GM12878 (cell line): ENCODE data around the gene REL. TPM values are rescaled to one million over a fixed set of nuclear protein-coding genes. Genes with fewer than 3 reads are reported as not detected.

Source experiments
- ATAC-seq: fragments of 200-7000 bp; cut with Tn5 transposase; 3 replicates; pipeline ENCODE4 v1.9.1; 2020; ENCODE audit warnings: mild to moderate bottlenecking, moderate library complexity
- BruUV-seq: library from RNA; stranded (reverse); fragments of 400-500 nt; replicated peaks from 2 replicates; lab custom pipeline; 2021; lab: Mats Ljungman, UMichigan
- CTCF ChIA-PET: fragments of 300-600 bp; sonication (Branson Sonifier 250); formaldehyde crosslinking; extraction: SDS; loops from one replicate; lab custom pipeline; 2021; ENCODE audit warnings: inconsistent platforms; lab: Yijun Ruan, JAX
- POLR2A ChIA-PET: fragments of 350-600 bp; formaldehyde crosslinking; extraction: SDS; loops from one replicate; lab custom pipeline; 2021; ENCODE audit warnings: inconsistent platforms; lab: Charles Lee
- RAD21 ChIA-PET: fragments of 300-600 bp; sonication (Branson Sonifier 250); formaldehyde crosslinking; loops from one replicate; lab custom pipeline; 2023; ENCODE audit warnings: antibody characterized with exemption; ENCODE audit not compliant: unreplicated experiment; lab: Charles Lee
- SMC1A ChIA-PET: fragments of 300-600 bp; sonication (Branson Sonifier 250); formaldehyde crosslinking; loops from one replicate; lab custom pipeline; 2023; ENCODE audit not compliant: unreplicated experiment, uncharacterized antibody; lab: Charles Lee
- DNase-seq: peaks from one replicate; pipeline ENCODE4 v3.0.0-alpha.2; 2011; ENCODE audit warnings: low read depth, low spot score
- FAIRE-seq: peaks from 3 replicates; lab custom pipeline; 2011; peaks lifted over from hg19 to GRCh38; lab: Jason Lieb, UNC
- H2AFZ ChIP-seq: 2 replicates; pipeline ENCODE4 v1.6.0; 2011; ENCODE audit warnings: low read depth, low read length, control low read depth; ENCODE audit not compliant: control insufficient read depth
- H3K27ac ChIP-seq: 2 replicates; pipeline ENCODE4 v1.5.1; 2011; ENCODE audit warnings: control low read depth; ENCODE audit not compliant: control insufficient read depth, insufficient read depth
- H3K27me3 ChIP-seq, 2 experiments: replicated peaks in 1 of 2; 2 replicates each; pipeline versions ENCODE4 v1.6.0 to v1.6.1; 2011; ENCODE audit warnings: low read length in 1 of 2; ENCODE audit not compliant: control insufficient read depth in 2 of 2, insufficient read depth in 2 of 2
- H3K36me3 ChIP-seq, 2 experiments: 2 replicates each; pipeline ENCODE4 v1.5.1; 2011; ENCODE audit warnings: low read length in 1 of 2; ENCODE audit not compliant: control insufficient read depth in 2 of 2, insufficient read depth in 2 of 2
- H3K4me1 ChIP-seq: 2 replicates; pipeline ENCODE4 v1.6.1; 2011; ENCODE audit warnings: mild to moderate bottlenecking, low read length, moderate library complexity, mixed read lengths; ENCODE audit not compliant: control insufficient read depth, insufficient read depth
- H3K4me2 ChIP-seq: 2 replicates; pipeline ENCODE4 v1.6.0; 2011; ENCODE audit warnings: control low read depth; ENCODE audit not compliant: control insufficient read depth, insufficient read depth
- H3K4me3 ChIP-seq: fragments of 200-600 bp; sonication (generic); 2 replicates; pipeline ENCODE4 v1.5.1; 2016
- H3K79me2 ChIP-seq: 2 replicates; pipeline ENCODE4 v1.6.0; 2011; ENCODE audit warnings: low read length; ENCODE audit not compliant: control insufficient read depth, insufficient read depth
- H3K9ac ChIP-seq: 2 replicates; pipeline ENCODE4 v1.8.0; 2011; ENCODE audit warnings: low read length, control low read depth, mixed read lengths; ENCODE audit not compliant: control insufficient read depth, insufficient read depth
- H3K9me3 ChIP-seq: replicated peaks from 3 replicates; pipeline ENCODE4 v1.5.1; 2011; ENCODE audit warnings: mild to moderate bottlenecking, low read length; ENCODE audit not compliant: control insufficient read depth, insufficient read depth
- H4K20me1 ChIP-seq: 2 replicates; pipeline ENCODE4 v1.6.0; 2011; ENCODE audit not compliant: control insufficient read depth, insufficient read depth
- ESRRA ChIP-seq: IDR thresholded peaks from 2 replicates; pipeline ENCODE4 v1.6.1; 2012; ENCODE audit warnings: mild to moderate bottlenecking, low read length, improper control_type of control experiment
- IKZF2 ChIP-seq, 2 experiments: fragments of 450-650 bp; IDR thresholded peaks; 2 replicates each; pipeline ENCODE4 v1.6.1; 2017; ENCODE audit warnings: mild to moderate bottlenecking in 2 of 2, moderate library complexity in 2 of 2
- NFXL1 ChIP-seq: fragments of 450-650 bp; IDR thresholded peaks from 2 replicates; pipeline ENCODE4 v1.6.1; 2017; ENCODE audit warnings: antibody characterized with exemption, mild to moderate bottlenecking, borderline replicate concordance
- RELA ChIP-seq: fragments of 450-650 bp; IDR thresholded peaks from 2 replicates; pipeline ENCODE4 v1.8.0; 2014; ENCODE audit warnings: borderline replicate concordance; ENCODE audit not compliant: partially characterized antibody
- TAF1 ChIP-seq: IDR thresholded peaks from 2 replicates; pipeline ENCODE4 v1.6.1; 2011; ENCODE audit warnings: mild to moderate bottlenecking, low read depth, low read length, borderline replicate concordance
- ZBED1 ChIP-seq: IDR thresholded peaks from 2 replicates; pipeline ENCODE4 v1.6.1; 2016; ENCODE audit warnings: borderline replicate concordance
- ZNF24 ChIP-seq: fragments of 450-650 bp; IDR thresholded peaks from 2 replicates; pipeline ENCODE4 v1.6.1; 2017; ENCODE audit warnings: antibody characterized with exemption, mild to moderate bottlenecking
- WGBS: methylation state at CpG from one replicate; pipeline ENCODE4 v1.1.6; 2016; ENCODE audit warnings: low lambda C conversion rate; ENCODE audit not compliant: insufficient replicate concordance, insufficient coverage; ENCODE audit errors: missing lambda C conversion rate; 5-methylcytosine and 5-hydroxymethylcytosine counted together
- in situ Hi-C: fragments of 300-500 bp; cut with MboI; formaldehyde crosslinking; loops from 9 replicates; pipeline ENCODE4 v1.14.3; 2018; ENCODE audit warnings: mixed read lengths
- intact Hi-C: fragments of 100-400 bp; cut with micrococcal nuclease; formaldehyde crosslinking; loops from one replicate; pipeline ENCODE4 v1.14.2; 2022; ENCODE audit not compliant: unreplicated experiment
- polyA plus RNA-seq, 11 experiments: library from polyadenylated mRNA; depleted of rRNA in 4 of 11; unstranded in 6 of 11; stranded (reverse) in 5 of 11; fragments of >200 nt; fragmentation: Nextera tagmentation in 4 of 11; fragmentation: Illumina TruSeq in 1 of 11; extraction: Ambion mirVana in 4 of 11; extraction: Trizol in 1 of 11; gene quantifications; 1 replicate in 1 of 11; 2 replicates in 10 of 11; pipeline versions ENCODE4 v1.2.1 to v1.2.3, GENCODE V29; 2011 to 2016; ENCODE audit warnings: inconsistent platforms in 2 of 11, missing spikeins in 2 of 11, low read depth in 1 of 11
- total RNA-seq, 4 experiments: library from RNA; depleted of rRNA in 3 of 4; stranded (reverse); fragments of >200 nt in 3 of 4; fragmentation: Illumina TruSeq in 1 of 4; extraction: Trizol in 1 of 4; gene quantifications; 2 replicates each; pipeline versions ENCODE4 v1.2.1 to v1.2.3, GENCODE V29; 2013 to 2021

REL gene
- total and polyA plus RNA-seq, 10 of the 15 experiments (the other 5 are each of a cell fraction or from before 2014, with no cell fraction given) = 6.3 to 52.4 (median 26.6) TPM

GRCh38 chr2:60961457-60961856 is 80.1 kb downstream of the REL start:
- no peak overlapping the region for H3K4me3 ChIP-seq
- CTCF ChIA-PET = interaction anchor here (1.0 kb wide), 1 partner anchor 37 kb away, joined by 3 read pairs; no protein-coding TSS in a partner anchor
- H3K4me2 ChIP-seq = no peak overlapping the region
- no peak overlapping the region for H2AFZ ChIP-seq
- intact Hi-C loops (no loop called here), in situ Hi-C loops (no loop called here)
- WGBS = 98% methylated on average over 4 of the region's 4 CpGs
- peaks cover 13% of the 10 kb centered on the region for H3K4me1 ChIP-seq
- H3K27me3 ChIP-seq = no peaks in the 10 kb centered on the region
- H3K79me2 ChIP-seq = no peaks in the 10 kb centered on the region
- ATAC-seq (no peak), DNase-seq (no peak), FAIRE-seq (no peak)
- POLR2A ChIA-PET = no interaction called here
- no TSS peak for BruUV-seq
- H4K20me1 ChIP-seq = no peaks in the 10 kb centered on the region
- RAD21 ChIA-PET = no interaction called here
- peaks cover 0 to 11% of the 10 kb centered on the region in 2 experiments; a peak in 2 of 4 replicates for H3K36me3 ChIP-seq
- H3K9ac ChIP-seq = no peak overlapping the region
- no peak for TF ChIP-seq TAF1
- TF ChIP-seq ESRRA = no peak
- TF ChIP-seq IKZF2 (IDR thresholded peaks at IDR 0.05) = no peak
- no peaks in the 10 kb centered on the region; the same call in 2 of the 3 replicates for H3K9me3 ChIP-seq
- SMC1A ChIA-PET = interaction anchor here (1.5 kb wide), 1 partner anchor 36 kb away, joined by 3 read pairs; no protein-coding TSS in a partner anchor
- no peak overlapping the region for H3K27ac ChIP-seq

GRCh38 chr2:60962528-60962927 is 81.2 kb downstream of the REL start:
- 100% methylated on average over 2 of the region's 2 CpGs for WGBS
- no peak overlapping the region for H3K9ac ChIP-seq
- POLR2A ChIA-PET = no interaction called here
- peaks cover 0 to 11% of the 10 kb centered on the region in 2 experiments; a peak in 2 of 4 replicates for H3K36me3 ChIP-seq
- intact Hi-C loops (no loop called here), in situ Hi-C loops (no loop called here)
- ATAC-seq = no peak
- H3K4me2 ChIP-seq = no peak overlapping the region
- SMC1A ChIA-PET = interaction anchor here (1.5 to 7.8 kb wide), 2 partner anchors 8 to 35 kb away, joined by 3 to 108 read pairs; no protein-coding TSS in a partner anchor
- no peak for DNase-seq
- H2AFZ ChIP-seq = no peak overlapping the region
- no peak overlapping the region for H3K4me3 ChIP-seq
- H4K20me1 ChIP-seq = no peaks in the 10 kb centered on the region
- no peaks in the 10 kb centered on the region for H3K79me2 ChIP-seq
- H3K27me3 ChIP-seq = no peaks in the 10 kb centered on the region
- CTCF ChIA-PET = interaction anchor here (0.6 kb wide), 1 partner anchor 158 kb away, joined by 3 read pairs; no protein-coding TSS in a partner anchor
- H3K9me3 ChIP-seq = no peaks in the 10 kb centered on the region; the same call in 2 of the 3 replicates
- TF ChIP-seq ZNF24 = no peak
- no peak for TF ChIP-seq ZBED1
- no peak for TF ChIP-seq RELA
- TF ChIP-seq NFXL1 = no peak
- FAIRE-seq = no peak
- no TSS peak for BruUV-seq
- peaks cover 22% of the 10 kb centered on the region for H3K4me1 ChIP-seq
- RAD21 ChIA-PET = no interaction called here
- no peak overlapping the region for H3K27ac ChIP-seq
